ENCODE measurements around the gene KREMEN1.
"Not testable (repeated sequence)": the region's sequence is repeated elsewhere in the genome, so short reads cannot be mapped to it uniquely, and the experiment has no call there.

The KREMEN1 gene

GRCh38 chr22:29079218-29079901 lies 6.5 kb downstream of the KREMEN1 start:
- H3K36me3 ChIP-seq (ENCODE audit: insufficient read depth, low read length): no peaks in the 10 kb centered on the region
- DNase-seq (ENCODE audit: low read depth, low spot score): peak; percentile 85
- H3K9me3 ChIP-seq (ENCODE audit: low read depth, low read length): no peaks in the 10 kb centered on the region
- TF ChIP-seq POLR2AphosphoS5 (IDR thresholded peaks at IDR 0.05; ENCODE audit: borderline replicate concordance, low read depth, low read length) (peak; percentile 49; the same call in 1 of the 2 replicates), FOXP2 (optimal IDR thresholded peaks at IDR 0.05; ENCODE audit: control extremely low read depth, extremely low read length, insufficient read depth) (no peak)
- H3K9ac ChIP-seq (ENCODE audit: insufficient read length): peak overlapping the region; percentile 33
- H3K27ac ChIP-seq: peak overlapping the region; percentile 96
- H3K4me3 ChIP-seq: peak overlapping the region; percentile 53

GRCh38 chr22:29080106-29080975 lies 7.5 kb downstream of the KREMEN1 start:
- H3K9me3 ChIP-seq (ENCODE audit: low read depth, low read length): no peaks in the 10 kb centered on the region
- no peak overlapping the region for H3K9ac ChIP-seq (ENCODE audit: insufficient read length)
- no peak for DNase-seq (ENCODE audit: low read depth, low spot score)
- TF ChIP-seq POLR2AphosphoS5 (IDR thresholded peaks at IDR 0.05; ENCODE audit: borderline replicate concordance, low read depth, low read length) (no peak), FOXP2 (optimal IDR thresholded peaks at IDR 0.05; ENCODE audit: control extremely low read depth, extremely low read length, insufficient read depth) (no peak), EZH2 (IDR thresholded peaks at IDR 0.05) (no peak)
- peak overlapping the region; percentile 53; the same call in 1 of the 2 replicates for H3K4me3 ChIP-seq
- H3K36me3 ChIP-seq (ENCODE audit: insufficient read depth, low read length): no peaks in the 10 kb centered on the region
- peak overlapping the region; percentile 96 for H3K27ac ChIP-seq

- Histone ChIP-seq H3K9ac (ENCODE audit: insufficient read length) (no peak overlapping the region), H3K9me3 (ENCODE audit: low read depth, low read length) (no peaks in the 10 kb centered on the region), H3K27ac (no peak overlapping the region), H3K36me3 (ENCODE audit: insufficient read depth, low read length) (no peaks in the 10 kb centered on the region), H3K4me3 (no peak overlapping the region)
- no peak for DNase-seq (ENCODE audit: low read depth, low spot score)
- TF ChIP-seq FOXP2 (optimal IDR thresholded peaks at IDR 0.05; ENCODE audit: control extremely low read depth, extremely low read length, insufficient read depth): no peak
- TF ChIP-seq POLR2AphosphoS5 (IDR thresholded peaks at IDR 0.05; ENCODE audit: borderline replicate concordance, low read depth, low read length): no peak
- no peak for TF ChIP-seq EZH2 (IDR thresholded peaks at IDR 0.05)
Measured at GRCh38 chr22:29081517-29082236, 8.8 kb downstream of the KREMEN1 start.

GRCh38 chr22:29082826-29083545 lies 10.2 kb downstream of the KREMEN1 start:
- no peaks in the 10 kb centered on the region for H3K36me3 ChIP-seq (ENCODE audit: insufficient read depth, low read length)
- no peak for TF ChIP-seq EZH2 (IDR thresholded peaks at IDR 0.05)
- TF ChIP-seq POLR2AphosphoS5 (IDR thresholded peaks at IDR 0.05; ENCODE audit: borderline replicate concordance, low read depth, low read length): no peak
- TF ChIP-seq FOXP2 (optimal IDR thresholded peaks at IDR 0.05; ENCODE audit: control extremely low read depth, extremely low read length, insufficient read depth): no peak
- H3K9ac ChIP-seq (ENCODE audit: insufficient read length): no peak overlapping the region
- H3K27ac ChIP-seq: no peak overlapping the region
- H3K4me3 ChIP-seq: no peak overlapping the region
- no peak for DNase-seq (ENCODE audit: low read depth, low spot score)
- no peaks in the 10 kb centered on the region for H3K9me3 ChIP-seq (ENCODE audit: low read depth, low read length)

- H3K27ac ChIP-seq; H3K4me3 ChIP-seq; DNase-seq (ENCODE audit: low read depth, low spot score); H3K36me3 ChIP-seq (ENCODE audit: insufficient read depth, low read length); H3K9ac ChIP-seq (ENCODE audit: insufficient read length); H3K9me3 ChIP-seq (ENCODE audit: low read depth, low read length): not testable (repeated sequence)
Measured at GRCh38 chr22:29083576-29083932, 10.7 kb downstream of the KREMEN1 start.

GRCh38 chr22:29083933-29084591 lies 11.2 kb downstream of the KREMEN1 start:
- no peak for TF ChIP-seq FOXP2 (optimal IDR thresholded peaks at IDR 0.05; ENCODE audit: control extremely low read depth, extremely low read length, insufficient read depth)
- no peak for TF ChIP-seq POLR2AphosphoS5 (IDR thresholded peaks at IDR 0.05; ENCODE audit: borderline replicate concordance, low read depth, low read length)
- no peak for TF ChIP-seq EZH2 (IDR thresholded peaks at IDR 0.05)
- H3K4me3 ChIP-seq: no peak overlapping the region
- no peak for DNase-seq (ENCODE audit: low read depth, low spot score)

GRCh38 chr22:29087012-29087411 lies 14.2 kb downstream of the KREMEN1 start:
- no peak overlapping the region for H3K9ac ChIP-seq (ENCODE audit: insufficient read length)
- no peaks in the 10 kb centered on the region for H3K36me3 ChIP-seq (ENCODE audit: insufficient read depth, low read length)
- TF ChIP-seq FOXP2 (optimal IDR thresholded peaks at IDR 0.05; ENCODE audit: control extremely low read depth, extremely low read length, insufficient read depth): no peak
- TF ChIP-seq POLR2AphosphoS5 (IDR thresholded peaks at IDR 0.05; ENCODE audit: borderline replicate concordance, low read depth, low read length): no peak
- TF ChIP-seq EZH2 (IDR thresholded peaks at IDR 0.05): no peak
- H3K27ac ChIP-seq: no peak overlapping the region
- no peak overlapping the region for H3K4me3 ChIP-seq
- H3K9me3 ChIP-seq (ENCODE audit: low read depth, low read length): no peaks in the 10 kb centered on the region
- no peak for DNase-seq (ENCODE audit: low read depth, low spot score)

More at GRCh38 chr22:29083933-29084591, 11.2 kb downstream of the KREMEN1 start:
- Histone ChIP-seq H3K9ac (ENCODE audit: insufficient read length) (no peak overlapping the region), H3K9me3 (ENCODE audit: low read depth, low read length) (no peaks in the 10 kb centered on the region), H3K27ac (no peak overlapping the region), H3K36me3 (ENCODE audit: insufficient read depth, low read length) (no peaks in the 10 kb centered on the region)

All from SK-N-MC (cell line).